Measurements from ENCODE around the gene ADAM15. TPM values are rescaled to one million over a fixed set of nuclear protein-coding genes. Genes with fewer than 3 reads are reported as not detected.

Gene ADAM15
- total and polyA plus RNA-seq, 4 donors: 10.8 to 26.8 (median 17.5) TPM

GRCh38 chr1:155062151-155062686 is 11.1 kb downstream of the ADAM15 start:
- peaks cover 7 to 36% (median 30%) of the 10 kb centered on the region in 4 donors for H3K4me1 ChIP-seq (ENCODE audit: control insufficient read depth in 4 of 4, insufficient read depth in 4 of 4, low read length in 3 of 4)

More at GRCh38 chr1:155062151-155062686, 11.1 kb downstream of the ADAM15 start:
- no peaks in the 10 kb centered on the region for H3K27me3 ChIP-seq (ENCODE audit: control insufficient read depth in 4 of 4, insufficient read depth in 4 of 4, low read length in 3 of 4)
- TF ChIP-seq HNF4G (IDR thresholded peaks at IDR 0.05) (no peak), REST (IDR thresholded peaks at IDR 0.05) (no peak), NR2F2 (IDR thresholded peaks at IDR 0.05) (no peak), CTCF (IDR thresholded peaks at IDR 0.05; ENCODE audit: low read depth, low read length, missing input control) (no peak), MAX (IDR thresholded peaks at IDR 0.05) (no peak), SP1 (IDR thresholded peaks at IDR 0.05) (no peak), RAD21 (IDR thresholded peaks at IDR 0.05) (no peak), TAF1 (conservative IDR thresholded peaks at IDR 0.05) (no peak), EGR1 (IDR thresholded peaks at IDR 0.05; ENCODE audit: low read depth in 2 of 2) (no peak), ATF3 (IDR thresholded peaks at IDR 0.05) (no peak), YY1 (IDR thresholded peaks at IDR 0.05) (no peak), FOXA1 (IDR thresholded peaks at IDR 0.05) (no peak), JUND (IDR thresholded peaks at IDR 0.05) (no peak), RXRA (IDR thresholded peaks at IDR 0.05) (no peak), HNF4A (conservative IDR thresholded peaks at IDR 0.05) (no peak), FOXA2 (IDR thresholded peaks at IDR 0.05) (no peak), ZBTB33 (IDR thresholded peaks at IDR 0.05) (no peak), GABPA (IDR thresholded peaks at IDR 0.05 in 1 of 2, conservative IDR thresholded peaks at IDR 0.05 in 1 of 2) (no peak)
- WGBS: 40% methylated on average over 29 of the region's 29 CpGs
- peaks cover 0 to 11% (median 8%) of the 10 kb centered on the region in 4 donors for H3K36me3 ChIP-seq (ENCODE audit: control insufficient read depth in 4 of 4, insufficient read depth in 3 of 4, low read depth in 1 of 4, low read length in 3 of 4)
- no peak for DNase-seq (ENCODE audit: low spot score)
- H3K27ac ChIP-seq (ENCODE audit: low read depth in 1 of 2, low read length in 2 of 2): no peak overlapping the region
- no peak overlapping the region for H3K4me3 ChIP-seq (ENCODE audit: low read depth in 1 of 3, low read length in 3 of 3)
- no peak overlapping the region for H3K9ac ChIP-seq (ENCODE audit: low read depth in 1 of 2, low read length in 2 of 2)
- H3K9me3 ChIP-seq (ENCODE audit: control insufficient read depth in 4 of 4, low read length in 3 of 4): no peaks in the 10 kb centered on the region
